ENCODE data around the gene NSF.
"Not testable (repeated sequence)": the region's sequence is repeated elsewhere in the genome, so short reads cannot be mapped to it uniquely, and the experiment has no call there.

The NSF gene

DNA sequence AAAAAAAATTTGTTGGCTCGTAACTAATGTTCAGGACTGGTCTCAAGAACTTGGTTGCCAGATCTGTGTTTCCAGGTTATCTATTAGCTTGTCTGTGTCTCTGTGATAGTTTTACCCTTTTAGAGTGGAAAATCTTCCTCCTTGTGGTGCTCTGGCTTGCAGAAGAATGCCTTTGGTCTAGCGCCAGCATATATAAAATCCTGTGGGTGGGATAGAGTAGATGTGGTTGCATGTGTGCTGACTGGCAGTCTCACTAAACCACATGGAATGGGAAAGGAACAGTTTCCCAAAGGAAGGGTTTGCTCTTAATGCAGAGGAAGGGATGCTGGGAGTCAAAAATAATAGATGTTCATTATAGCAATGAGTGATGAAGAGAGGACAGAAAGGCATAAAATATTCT, 33.3 kb downstream of the NSF start:
- not testable (repeated sequence) for H3K4me3 ChIP-seq (replicated peaks in 1 of 2; ENCODE audit: low read depth in 2 of 2, low read length in 2 of 2); DNase-seq (ENCODE audit: low read depth in 2 of 2)

DNA sequence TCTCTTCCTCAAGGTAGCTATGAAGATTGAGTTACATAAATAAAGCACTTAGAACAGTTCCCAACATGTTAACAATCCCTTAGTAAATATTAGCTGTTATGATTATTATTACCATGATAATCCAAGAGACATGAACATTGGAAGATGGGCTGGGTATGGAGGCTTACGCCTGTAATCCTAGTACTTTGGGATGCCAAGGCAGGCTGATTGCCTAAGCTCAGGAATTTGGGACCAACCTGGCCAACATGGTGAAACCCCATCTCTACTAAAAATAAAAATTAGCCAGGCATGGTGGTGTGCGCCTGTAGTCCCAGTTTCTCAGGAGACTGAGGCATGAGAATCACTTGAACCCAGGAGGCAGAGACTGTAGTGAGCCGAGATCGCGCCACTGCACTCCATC, 34.3 kb downstream of the NSF start:
- H3K4me3 ChIP-seq (replicated peaks in 1 of 2; ENCODE audit: low read depth in 2 of 2, low read length in 2 of 2); DNase-seq (ENCODE audit: low read depth in 2 of 2): not testable (repeated sequence)

DNA sequence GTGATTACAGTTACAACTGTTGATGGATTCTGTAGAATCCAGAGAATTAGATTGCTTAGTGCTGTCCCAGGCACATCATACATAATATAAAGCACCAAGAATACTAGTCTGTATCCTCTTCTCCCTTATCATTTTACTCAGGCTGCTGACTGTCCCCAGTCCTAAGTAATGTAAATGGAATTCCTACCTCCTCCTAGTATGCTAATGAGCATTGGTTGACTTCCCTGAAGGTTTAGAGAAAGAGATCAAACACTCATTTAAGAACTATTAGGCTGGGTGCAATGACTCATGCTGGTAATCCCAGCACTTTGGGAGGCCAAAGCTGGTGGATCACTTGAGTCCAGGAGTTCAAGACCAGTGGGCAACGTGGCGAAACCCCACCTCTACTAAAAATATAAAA, 37.0 kb downstream of the NSF start:
- not testable (repeated sequence) for H3K4me3 ChIP-seq (replicated peaks in 1 of 2; ENCODE audit: low read depth in 2 of 2, low read length in 2 of 2); DNase-seq (ENCODE audit: low read depth in 2 of 2)

DNA sequence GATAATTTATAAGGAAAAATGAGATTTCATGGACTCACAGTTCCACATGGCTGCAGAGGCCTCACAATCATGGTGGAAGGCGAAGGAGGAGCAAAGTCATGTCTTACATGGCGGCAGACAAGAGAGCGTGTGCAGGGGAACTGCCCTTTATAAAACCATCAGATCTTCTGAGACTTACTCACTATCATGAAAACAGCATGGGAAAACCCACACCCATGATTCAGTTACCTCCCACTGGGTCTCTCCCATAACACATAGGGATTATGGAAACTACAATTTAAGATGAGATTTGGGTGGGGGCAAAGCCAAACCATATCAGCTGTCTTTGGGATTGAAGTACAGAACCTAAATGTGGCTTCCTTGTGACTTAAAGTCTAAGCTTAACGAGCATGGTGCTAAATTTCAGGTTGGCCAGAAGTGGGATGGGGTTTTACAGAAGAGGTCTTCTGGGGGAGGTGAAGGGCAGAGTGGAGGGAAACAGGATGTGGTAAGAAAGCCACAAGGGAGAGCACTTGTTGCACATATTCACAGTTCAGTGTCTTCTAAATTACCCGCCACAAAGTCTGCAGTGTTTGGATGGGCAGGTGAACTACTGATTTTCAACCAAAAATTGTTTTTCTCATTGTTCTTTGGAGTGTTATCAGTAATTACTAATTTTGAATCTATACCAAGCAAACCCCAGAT, 38.4 kb downstream of the NSF start:
- not testable (repeated sequence) for DNase-seq (ENCODE audit: low read depth in 2 of 2); H3K4me3 ChIP-seq (replicated peaks in 1 of 2; ENCODE audit: low read depth in 2 of 2, low read length in 2 of 2)

DNA sequence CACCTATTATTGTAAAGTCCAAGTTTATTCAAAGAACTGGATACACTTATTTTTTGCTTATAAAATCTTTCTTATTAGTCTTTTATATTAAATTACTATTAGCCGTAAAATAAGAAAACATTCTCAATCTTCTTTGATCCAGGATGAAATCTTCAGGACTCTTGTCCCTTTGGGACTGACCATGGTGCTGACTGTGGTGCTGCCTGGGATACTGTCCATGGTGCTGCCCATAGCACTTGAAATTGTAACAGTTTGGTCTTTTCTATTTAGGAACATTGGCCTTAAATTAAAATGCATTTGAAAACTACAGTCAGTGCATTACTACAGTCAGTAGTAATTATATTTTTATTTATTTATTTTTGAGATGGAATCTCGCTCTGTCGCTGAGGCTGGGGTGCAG, 41.7 kb downstream of the NSF start:
- DNase-seq (ENCODE audit: low read depth in 2 of 2); H3K4me3 ChIP-seq (replicated peaks in 1 of 2; ENCODE audit: low read depth in 2 of 2, low read length in 2 of 2): not testable (repeated sequence)

DNA sequence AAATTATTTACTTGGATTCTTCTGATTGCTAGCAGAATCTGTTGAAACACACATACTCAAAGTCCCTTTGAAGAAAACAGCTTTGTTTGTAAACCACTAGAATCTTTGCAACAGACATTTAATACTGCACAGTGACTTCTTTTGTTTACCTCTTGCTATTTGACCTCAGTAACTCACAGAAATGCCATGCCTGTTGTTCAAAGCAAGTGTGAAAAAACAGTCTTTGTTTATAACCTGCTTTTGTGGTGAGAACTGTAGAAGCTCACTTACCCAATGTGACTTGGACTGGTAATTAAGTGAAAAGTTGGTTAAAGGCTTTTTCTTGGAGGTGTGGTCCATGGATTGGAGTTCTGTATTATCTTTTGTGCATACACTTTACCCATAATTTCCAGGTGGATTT, 44.4 kb downstream of the NSF start:
- DNase-seq (ENCODE audit: low read depth in 2 of 2), result not testable (repeated sequence)

DNA sequence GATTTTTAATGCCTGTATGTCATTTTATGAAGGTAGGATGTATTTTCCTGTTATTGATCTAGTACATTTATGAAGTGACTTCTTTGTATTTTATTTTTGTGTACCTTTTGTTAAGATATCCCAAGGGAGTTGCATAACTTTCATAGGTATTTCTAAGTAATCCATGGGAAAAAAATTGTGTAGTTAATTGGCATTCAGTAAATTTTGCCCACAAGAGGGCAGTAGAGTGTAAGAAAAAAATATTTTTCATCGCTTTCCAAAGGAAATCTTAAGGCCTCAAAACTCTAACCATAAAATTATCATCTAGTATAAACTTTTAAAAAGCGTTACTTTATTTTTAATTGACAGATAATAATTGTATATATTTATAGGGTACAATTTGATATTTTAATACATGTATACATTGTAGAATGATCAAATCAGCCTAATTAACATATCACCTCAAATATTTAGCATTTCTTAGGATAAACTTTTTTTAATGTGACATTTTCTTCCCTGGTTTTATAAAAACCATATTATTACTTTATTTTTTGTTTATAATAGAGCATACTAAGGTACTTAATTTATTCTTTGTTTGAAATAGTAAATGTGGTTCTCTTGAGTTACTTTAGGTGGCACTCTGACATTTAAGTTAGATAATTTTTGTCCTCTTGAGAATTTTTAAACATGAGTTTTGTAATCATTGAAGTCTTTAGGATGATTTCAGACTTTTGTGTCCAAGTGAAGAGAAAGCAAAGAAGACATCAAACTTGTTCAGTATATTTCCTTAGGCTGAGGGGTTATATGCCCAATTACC, 51.6 kb downstream of the NSF start:
- H3K4me3 ChIP-seq (replicated peaks in 1 of 2; ENCODE audit: low read depth in 2 of 2, low read length in 2 of 2); DNase-seq (ENCODE audit: low read depth in 2 of 2): not testable (repeated sequence)

More for the DNA sequence above, 44.4 kb downstream of the NSF start:
- H3K4me3 ChIP-seq (replicated peaks in 1 of 2; ENCODE audit: low read depth in 2 of 2, low read length in 2 of 2), result not testable (repeated sequence)

DNA sequence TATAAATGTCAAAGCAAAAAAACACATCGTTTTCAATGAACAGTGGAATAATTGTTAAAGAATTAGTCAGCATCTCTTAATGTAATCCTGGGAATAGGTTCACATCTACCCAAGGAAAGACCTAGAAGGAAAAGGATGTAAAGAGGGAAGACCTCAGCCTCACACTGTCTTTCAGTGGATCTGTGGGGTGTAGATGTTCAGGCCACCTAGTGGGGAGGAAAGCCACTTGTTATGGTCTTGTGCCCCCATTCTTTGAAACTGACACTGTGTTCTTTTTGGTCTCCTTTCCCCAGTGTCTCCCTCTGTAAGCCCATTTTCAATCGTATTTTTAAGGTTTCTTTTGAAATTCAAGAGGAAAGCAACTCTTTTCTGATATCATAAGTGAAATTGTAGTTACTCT, 56.8 kb downstream of the NSF start:
- not testable (repeated sequence) for DNase-seq (ENCODE audit: low read depth in 2 of 2); H3K4me3 ChIP-seq (replicated peaks in 1 of 2; ENCODE audit: low read depth in 2 of 2, low read length in 2 of 2)

DNA sequence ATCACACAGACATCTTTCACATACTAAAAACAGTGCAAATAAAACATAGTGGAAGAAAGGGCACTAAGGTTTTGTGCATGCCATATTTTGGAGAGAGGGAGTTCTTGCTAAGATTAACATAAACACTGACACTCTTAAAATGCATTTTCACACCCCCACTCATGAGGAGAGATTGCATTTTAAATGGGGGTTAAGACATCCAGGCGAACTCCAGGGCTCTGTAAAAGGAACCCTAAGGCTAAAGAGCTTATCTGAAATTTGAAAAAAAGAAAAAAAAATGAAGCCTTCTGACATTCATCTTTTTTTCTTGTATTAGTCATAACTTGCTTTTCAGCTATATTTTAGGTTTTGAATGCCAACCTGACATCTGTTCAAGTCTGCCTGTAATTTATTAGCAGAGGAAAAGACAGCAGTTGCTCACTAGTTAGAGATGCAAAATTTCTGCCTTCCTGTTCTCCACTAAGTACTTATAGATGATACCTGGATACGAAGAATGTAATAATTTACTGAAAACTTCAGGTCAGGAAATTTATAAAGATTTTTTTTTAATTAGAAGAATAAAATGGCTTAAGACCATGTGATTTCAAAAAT, 57.3 kb downstream of the NSF start:
- not testable (repeated sequence) for H3K4me3 ChIP-seq (replicated peaks in 1 of 2; ENCODE audit: low read depth in 2 of 2, low read length in 2 of 2); DNase-seq (ENCODE audit: low read depth in 2 of 2)

DNA sequence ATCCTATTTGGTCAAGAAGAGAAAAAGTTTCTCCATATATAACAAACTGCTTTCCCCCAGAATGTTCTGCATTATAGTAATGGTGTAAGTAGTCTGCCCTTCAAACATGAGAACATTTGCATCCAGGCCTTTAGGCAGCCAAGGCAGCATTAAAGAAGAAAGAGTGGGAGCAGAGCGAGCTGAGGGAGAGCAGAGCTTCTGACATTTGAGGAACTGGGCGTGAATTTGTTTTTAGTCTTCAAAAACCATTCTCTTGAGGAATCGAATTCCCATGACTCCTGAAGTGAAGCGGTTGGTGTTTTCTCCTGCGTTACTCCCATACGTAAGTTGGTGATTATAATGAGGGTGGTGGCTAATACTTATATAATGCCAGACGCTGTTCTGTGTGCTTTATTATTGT, 58.8 kb downstream of the NSF start:
- not testable (repeated sequence) for DNase-seq (ENCODE audit: low read depth in 2 of 2); H3K4me3 ChIP-seq (replicated peaks in 1 of 2; ENCODE audit: low read depth in 2 of 2, low read length in 2 of 2)

DNA sequence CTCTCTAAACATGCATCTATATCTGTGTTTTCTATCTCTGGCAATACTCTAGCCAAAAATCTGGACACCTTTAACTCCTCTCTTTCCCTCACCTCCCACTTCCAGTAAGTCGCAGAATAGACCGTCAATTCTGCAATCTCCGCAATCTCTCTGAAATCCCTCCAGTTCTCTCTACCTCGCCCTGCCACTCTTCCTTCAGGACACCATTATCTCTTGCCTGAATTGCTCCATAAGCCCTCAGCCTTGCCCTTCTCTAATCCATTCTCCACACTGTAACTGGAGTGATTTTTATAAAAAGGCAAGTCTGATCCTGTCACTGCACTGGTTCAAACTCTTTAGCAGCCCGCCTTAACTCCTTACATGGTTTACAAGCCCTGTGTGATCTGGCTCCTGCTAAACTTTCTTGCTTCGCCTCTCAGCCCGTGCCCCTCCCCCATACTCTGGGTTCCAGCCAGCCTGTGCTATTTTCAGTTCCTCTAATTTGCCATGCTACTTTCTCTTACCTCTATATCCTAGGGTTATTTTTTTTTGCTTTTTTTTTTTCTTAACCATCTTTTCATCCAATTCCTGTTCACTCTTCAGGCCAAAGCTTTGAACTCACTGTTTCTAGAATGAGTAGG, 61.7 kb downstream of the NSF start:
- not testable (repeated sequence) for DNase-seq (ENCODE audit: low read depth in 2 of 2); H3K4me3 ChIP-seq (replicated peaks in 1 of 2; ENCODE audit: low read depth in 2 of 2, low read length in 2 of 2)

DNA sequence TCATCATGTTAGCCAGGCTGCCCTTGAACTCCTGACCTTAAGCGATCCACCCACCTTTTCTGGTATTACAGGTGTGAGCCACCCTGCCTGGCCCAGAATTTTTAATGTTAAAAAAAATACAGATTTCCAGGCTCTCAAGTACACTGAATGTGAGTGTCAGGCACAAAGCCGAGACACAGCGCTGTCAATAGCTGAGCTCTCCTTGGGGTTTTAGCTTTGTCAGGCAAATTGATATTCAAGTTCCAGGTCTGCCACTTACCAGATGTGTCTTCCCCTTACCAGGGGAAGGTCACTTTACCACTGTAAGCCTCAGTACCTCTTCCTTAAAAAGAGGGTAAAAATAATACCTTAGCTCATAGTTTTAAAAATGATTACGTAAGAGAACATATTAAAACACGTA, 67.8 kb downstream of the NSF start:
- DNase-seq (ENCODE audit: low read depth in 2 of 2); H3K4me3 ChIP-seq (replicated peaks in 1 of 2; ENCODE audit: low read depth in 2 of 2, low read length in 2 of 2): not testable (repeated sequence)

DNA sequence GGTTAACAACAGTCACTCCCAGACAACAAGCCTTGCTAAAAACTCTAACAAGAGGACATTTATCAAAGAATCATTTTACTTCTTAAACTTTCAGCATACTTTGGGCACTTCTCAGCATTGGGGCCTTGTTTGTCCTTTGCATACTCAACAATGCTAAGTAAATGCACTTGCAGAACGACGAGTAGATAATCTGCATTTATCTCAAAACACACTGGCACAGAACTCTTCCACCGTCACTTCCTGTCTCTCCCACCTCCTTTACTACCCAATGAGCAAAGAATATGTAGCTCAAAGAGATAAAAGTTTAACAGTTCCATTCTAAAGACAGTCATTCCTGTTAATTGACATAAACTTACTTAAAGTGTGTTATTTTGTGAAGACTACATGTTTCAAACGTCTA, 69.2 kb downstream of the NSF start:
- not testable (repeated sequence) for H3K4me3 ChIP-seq (replicated peaks in 1 of 2; ENCODE audit: low read depth in 2 of 2, low read length in 2 of 2); DNase-seq (ENCODE audit: low read depth in 2 of 2)

DNA sequence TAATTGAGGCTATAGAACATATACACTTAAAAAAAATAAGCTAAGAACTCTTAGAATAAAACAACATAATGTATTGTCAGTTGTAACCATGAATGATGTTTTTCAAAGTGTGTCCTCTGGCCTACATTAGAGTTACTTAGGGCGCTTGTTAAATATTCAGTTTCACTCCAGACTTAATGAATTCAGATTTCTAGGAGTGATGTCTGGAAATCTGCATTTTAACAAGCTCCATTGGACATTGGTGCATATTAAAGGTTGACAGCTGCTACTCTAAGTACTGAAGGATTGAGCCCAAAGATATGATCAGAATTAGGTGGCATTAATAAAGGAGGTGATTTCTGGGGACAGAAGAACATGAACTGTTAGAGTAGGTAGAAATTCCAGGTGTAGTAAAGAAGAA, 72.7 kb downstream of the NSF start:
- not testable (repeated sequence) for DNase-seq (ENCODE audit: low read depth in 2 of 2); H3K4me3 ChIP-seq (replicated peaks in 1 of 2; ENCODE audit: low read depth in 2 of 2, low read length in 2 of 2)

DNA sequence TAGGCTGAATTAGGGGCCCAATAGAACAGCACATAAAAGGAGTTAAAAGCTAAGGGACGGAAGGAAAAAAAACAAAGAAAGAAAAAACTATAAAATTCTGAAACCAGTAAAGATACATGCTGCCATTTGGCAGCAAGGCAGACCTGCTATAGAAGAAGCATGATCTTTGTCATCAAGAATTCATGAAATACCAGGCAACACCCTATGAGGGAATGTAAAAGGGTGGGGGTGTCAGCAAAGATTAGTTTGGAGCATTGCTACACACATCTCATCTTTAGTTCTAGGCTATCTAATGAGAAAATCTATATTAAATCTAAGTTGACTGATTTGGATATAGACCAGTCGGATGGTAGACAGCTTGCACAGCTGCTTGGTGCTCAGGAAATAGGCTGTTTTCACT, 73.1 kb downstream of the NSF start:
- not testable (repeated sequence) for DNase-seq (ENCODE audit: low read depth in 2 of 2); H3K4me3 ChIP-seq (replicated peaks in 1 of 2; ENCODE audit: low read depth in 2 of 2, low read length in 2 of 2)

DNA sequence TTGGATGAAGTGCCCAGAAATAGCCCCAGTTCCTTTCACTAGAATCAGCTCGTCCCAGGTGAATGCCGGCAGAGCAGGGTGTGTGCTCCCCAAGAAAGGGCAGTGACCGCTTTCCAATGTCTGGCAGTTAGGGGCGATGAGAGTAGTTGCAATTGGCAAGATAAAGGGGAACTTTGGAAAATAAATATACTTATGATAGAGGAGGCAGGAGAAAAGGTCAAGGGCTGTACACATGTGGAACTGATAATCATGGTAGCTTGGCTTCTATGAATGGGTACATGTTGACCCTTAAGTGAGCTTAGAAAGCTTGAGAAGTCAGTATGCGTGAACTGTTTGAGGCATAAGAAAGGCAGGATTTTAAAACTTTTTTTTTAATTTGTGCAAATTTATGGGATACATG, 75.5 kb downstream of the NSF start:
- H3K4me3 ChIP-seq (replicated peaks in 1 of 2; ENCODE audit: low read depth in 2 of 2, low read length in 2 of 2); DNase-seq (ENCODE audit: low read depth in 2 of 2): not testable (repeated sequence)

DNA sequence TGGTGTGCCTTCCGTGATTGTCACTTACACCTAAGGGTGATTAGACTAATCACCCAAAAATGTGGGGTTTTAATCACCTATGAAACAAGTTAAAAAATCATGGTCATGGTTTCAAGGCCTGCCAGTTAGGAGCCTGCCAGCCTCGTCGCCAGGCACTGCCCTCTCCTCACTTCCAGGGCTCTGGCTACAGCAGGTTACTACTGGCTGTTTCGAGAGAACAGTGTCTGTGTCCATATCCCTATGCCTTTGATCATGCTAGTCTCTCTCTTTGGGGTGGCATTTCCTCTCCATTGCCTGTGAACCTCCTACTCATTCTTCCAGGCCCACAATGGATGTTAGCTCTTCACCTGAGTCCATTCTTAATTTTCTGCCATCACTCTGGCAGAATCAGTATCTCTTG, 80.3 kb downstream of the NSF start:
- H3K4me3 ChIP-seq (replicated peaks in 1 of 2; ENCODE audit: low read depth in 2 of 2, low read length in 2 of 2); DNase-seq (ENCODE audit: low read depth in 2 of 2): not testable (repeated sequence)

DNA sequence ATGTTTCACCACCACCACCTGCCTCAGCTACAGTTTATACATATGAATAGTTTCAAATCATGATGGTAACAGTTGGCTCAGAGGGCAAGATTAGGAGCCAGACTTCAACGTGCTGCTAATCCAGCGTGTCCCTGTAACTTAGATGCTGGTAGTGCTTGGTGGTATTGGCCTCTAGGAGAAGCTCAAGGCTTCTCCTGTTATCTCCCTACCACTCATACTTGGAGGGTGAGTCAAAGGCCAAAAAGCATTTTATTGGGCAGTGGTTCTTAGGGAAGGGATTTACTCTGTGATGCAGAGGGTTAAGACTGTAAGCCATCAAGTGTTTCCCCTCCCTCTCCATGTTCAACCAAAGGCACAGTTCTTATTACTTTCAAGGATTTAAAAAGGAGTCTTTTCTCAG, 82.3 kb downstream of the NSF start:
- not testable (repeated sequence) for DNase-seq (ENCODE audit: low read depth in 2 of 2); H3K4me3 ChIP-seq (replicated peaks in 1 of 2; ENCODE audit: low read depth in 2 of 2, low read length in 2 of 2)

DNA sequence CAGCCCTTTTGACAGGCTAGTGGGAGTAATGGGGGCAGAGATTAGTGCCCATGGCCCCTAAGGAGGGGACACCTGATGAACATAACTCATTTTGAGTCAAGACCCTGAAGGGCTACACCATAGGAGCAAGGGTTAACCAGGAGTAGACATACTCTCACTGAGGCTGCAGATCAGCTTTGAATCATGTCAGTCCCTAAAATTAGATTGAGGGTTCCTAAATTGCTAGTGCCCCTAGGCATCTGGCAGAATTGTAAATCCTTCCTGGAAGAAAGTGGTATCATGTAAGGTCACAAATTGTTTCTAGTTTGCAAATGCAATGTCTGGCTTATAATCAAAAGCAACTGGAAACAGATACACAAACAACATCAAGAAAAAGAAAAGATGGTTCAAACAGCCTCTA, 87.3 kb downstream of the NSF start:
- not testable (repeated sequence) for DNase-seq (ENCODE audit: low read depth in 2 of 2); H3K4me3 ChIP-seq (replicated peaks in 1 of 2; ENCODE audit: low read depth in 2 of 2, low read length in 2 of 2)

Measured in cardiac fibroblast (primary cell).